ENCODE measurements around the gene NTHL1.

Gene NTHL1

DNA sequence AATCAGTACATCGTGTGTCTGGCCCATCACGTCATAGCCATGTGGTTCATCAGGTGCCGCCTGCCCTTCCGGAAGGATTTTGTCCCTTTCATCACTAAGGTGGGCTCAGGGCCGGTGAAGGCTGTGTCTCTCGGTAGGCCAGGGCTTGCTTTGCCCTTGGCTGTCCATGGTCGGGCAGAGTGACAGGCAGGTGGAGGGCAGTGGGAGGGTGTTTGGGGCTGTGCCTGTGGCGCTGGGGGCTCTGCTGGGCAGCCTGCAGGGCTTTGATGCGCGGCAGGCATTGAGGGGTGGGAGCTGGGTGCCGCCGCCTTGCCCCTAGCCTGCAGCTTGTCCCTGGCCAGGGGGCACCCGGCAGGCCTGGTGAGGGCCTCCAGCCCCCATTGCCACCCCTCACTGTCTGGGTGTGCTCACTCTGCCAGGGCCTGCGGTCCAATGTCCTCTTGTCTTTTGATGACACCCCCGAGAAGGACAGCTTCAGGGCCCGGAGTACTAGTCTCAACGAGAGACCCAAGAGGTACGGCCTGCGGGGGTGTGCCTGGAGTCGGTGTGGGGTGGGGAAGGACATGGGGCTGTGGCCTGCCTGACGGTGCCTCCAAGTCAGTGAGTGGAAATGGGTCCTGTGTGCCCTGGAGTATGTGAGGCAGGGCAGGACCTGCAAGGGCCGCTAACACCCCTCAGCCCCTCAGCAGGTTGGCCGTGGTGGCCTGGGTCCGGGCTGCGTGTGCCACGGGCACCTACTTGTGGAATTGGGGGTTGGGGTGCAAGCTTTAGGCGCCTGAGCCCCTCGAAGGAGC is 28.6 kb upstream of the NTHL1 start:
- H3K4me3 ChIP-seq (ENCODE audit: low read length in 2 of 2) = no peak overlapping the region
- no peaks in the 10 kb centered on the region for H3K27me3 ChIP-seq (ENCODE audit: control insufficient read depth in 1 of 2, insufficient read depth in 2 of 2, low read length in 2 of 2)
- H3K27ac ChIP-seq (ENCODE audit: low read length) = no peak overlapping the region
- no peak overlapping the region for H3K9ac ChIP-seq (ENCODE audit: low read length in 2 of 2)
- H3K4me1 ChIP-seq (ENCODE audit: control insufficient read depth, insufficient read depth, low read length) = peaks cover 10% of the 10 kb centered on the region
- no peaks in the 10 kb centered on the region for H3K9me3 ChIP-seq (ENCODE audit: control insufficient read depth in 2 of 2, low read length in 2 of 2)
- H3K36me3 ChIP-seq (ENCODE audit: control insufficient read depth in 2 of 2, insufficient read depth in 2 of 2, low read length in 2 of 2) = peaks cover 31 to 48% of the 10 kb centered on the region in 2 donors

DNA sequence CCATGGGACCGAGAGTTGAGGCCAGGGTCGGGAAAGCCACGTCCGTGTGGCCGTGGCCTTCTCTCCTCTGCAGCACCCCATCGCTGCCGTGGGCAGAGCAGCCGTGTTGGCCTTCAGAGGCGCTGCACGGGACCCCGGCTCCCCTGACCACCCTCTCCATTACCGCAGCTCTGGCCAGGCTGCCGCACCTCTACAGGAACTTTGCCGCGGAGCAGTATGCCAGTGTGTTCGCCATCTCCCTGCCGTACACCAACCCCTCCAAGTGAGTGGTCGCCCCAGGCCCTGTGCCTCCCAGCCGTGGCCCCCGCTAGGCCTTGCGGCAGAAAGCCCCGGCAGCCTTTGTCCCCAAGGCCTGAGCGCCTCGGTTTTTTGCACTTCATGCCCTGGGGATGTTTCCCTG is 28.0 kb upstream of the NTHL1 start:
- peaks cover 29 to 48% of the 10 kb centered on the region in 2 donors for H3K36me3 ChIP-seq (ENCODE audit: control insufficient read depth in 2 of 2, insufficient read depth in 2 of 2, low read length in 2 of 2)
- H3K4me1 ChIP-seq (ENCODE audit: control insufficient read depth, insufficient read depth, low read length) = peaks cover 10% of the 10 kb centered on the region
- no peak overlapping the region for H3K4me3 ChIP-seq (ENCODE audit: low read length in 2 of 2)

DNA sequence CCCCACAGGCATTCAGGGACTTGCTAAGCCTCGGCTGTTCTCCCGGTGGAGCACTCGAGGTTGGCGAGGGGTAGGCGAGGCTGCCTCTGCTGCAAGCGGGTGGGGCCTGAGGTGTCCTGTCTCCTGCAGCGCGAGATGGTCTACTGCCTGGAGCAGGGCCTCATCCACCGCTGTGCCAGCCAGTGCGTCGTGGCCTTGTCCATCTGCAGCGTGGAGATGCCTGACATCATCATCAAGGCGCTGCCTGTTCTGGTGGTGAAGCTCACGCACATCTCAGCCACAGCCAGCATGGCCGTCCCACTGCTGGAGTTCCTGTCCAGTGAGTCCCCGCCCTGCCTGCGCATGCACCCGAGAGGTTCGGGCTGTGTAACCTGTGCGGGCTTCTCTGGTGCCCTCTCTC is 26.4 kb upstream of the NTHL1 start:
- Histone ChIP-seq H3K4me1 (ENCODE audit: control insufficient read depth, insufficient read depth, low read length) (peaks cover 10% of the 10 kb centered on the region), H3K9me3 (ENCODE audit: control insufficient read depth in 2 of 2, low read length in 2 of 2) (no peaks in the 10 kb centered on the region), H3K27me3 (ENCODE audit: control insufficient read depth in 1 of 2, insufficient read depth in 2 of 2, low read length in 2 of 2) (no peaks in the 10 kb centered on the region), H3K27ac (ENCODE audit: low read length) (no peak overlapping the region), H3K9ac (ENCODE audit: low read length in 2 of 2) (no peak overlapping the region), H3K4me3 (ENCODE audit: low read length in 2 of 2) (no peak overlapping the region), H3K36me3 (ENCODE audit: control insufficient read depth in 2 of 2, insufficient read depth in 2 of 2, low read length in 2 of 2) (peaks cover 23 to 47% of the 10 kb centered on the region in 2 donors)

More for the DNA sequence above, 28.0 kb upstream of the NTHL1 start:
- no peaks in the 10 kb centered on the region for H3K27me3 ChIP-seq (ENCODE audit: control insufficient read depth in 1 of 2, insufficient read depth in 2 of 2, low read length in 2 of 2)
- H3K9ac ChIP-seq (ENCODE audit: low read length in 2 of 2) = no peak overlapping the region
- H3K27ac ChIP-seq (ENCODE audit: low read length) = no peak overlapping the region
- no peaks in the 10 kb centered on the region for H3K9me3 ChIP-seq (ENCODE audit: control insufficient read depth in 2 of 2, low read length in 2 of 2)

DNA sequence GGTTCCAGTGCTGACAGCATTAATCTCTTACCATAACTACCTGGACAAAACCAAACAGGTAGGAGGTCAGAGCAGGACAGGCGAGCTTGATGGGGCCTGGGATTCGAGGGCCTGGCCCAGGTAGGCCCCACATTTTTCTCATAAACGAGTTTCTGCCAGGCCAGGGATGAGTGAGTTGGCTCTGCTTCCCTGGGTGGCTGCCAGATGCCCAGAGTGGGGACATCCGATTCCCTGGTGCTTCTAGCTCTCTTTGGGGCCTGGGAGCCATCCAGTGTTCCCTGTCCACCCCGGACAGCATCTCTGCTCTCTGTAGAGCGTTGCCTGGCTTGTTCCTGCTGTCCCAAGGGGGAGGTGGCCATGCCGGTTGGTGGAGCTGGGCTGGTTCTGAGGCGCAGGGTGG is 25.3 kb upstream of the NTHL1 start:
- Histone ChIP-seq H3K36me3 (ENCODE audit: control insufficient read depth in 2 of 2, insufficient read depth in 2 of 2, low read length in 2 of 2) (peaks cover 26 to 46% of the 10 kb centered on the region in 2 donors), H3K9ac (ENCODE audit: low read length in 2 of 2) (no peak overlapping the region), H3K9me3 (ENCODE audit: control insufficient read depth in 2 of 2, low read length in 2 of 2) (no peaks in the 10 kb centered on the region), H3K27me3 (ENCODE audit: control insufficient read depth in 1 of 2, insufficient read depth in 2 of 2, low read length in 2 of 2) (no peaks in the 10 kb centered on the region), H3K4me1 (ENCODE audit: control insufficient read depth, insufficient read depth, low read length) (peaks cover 10% of the 10 kb centered on the region), H3K4me3 (ENCODE audit: low read length in 2 of 2) (no peak overlapping the region), H3K27ac (ENCODE audit: low read length) (no peak overlapping the region)

DNA sequence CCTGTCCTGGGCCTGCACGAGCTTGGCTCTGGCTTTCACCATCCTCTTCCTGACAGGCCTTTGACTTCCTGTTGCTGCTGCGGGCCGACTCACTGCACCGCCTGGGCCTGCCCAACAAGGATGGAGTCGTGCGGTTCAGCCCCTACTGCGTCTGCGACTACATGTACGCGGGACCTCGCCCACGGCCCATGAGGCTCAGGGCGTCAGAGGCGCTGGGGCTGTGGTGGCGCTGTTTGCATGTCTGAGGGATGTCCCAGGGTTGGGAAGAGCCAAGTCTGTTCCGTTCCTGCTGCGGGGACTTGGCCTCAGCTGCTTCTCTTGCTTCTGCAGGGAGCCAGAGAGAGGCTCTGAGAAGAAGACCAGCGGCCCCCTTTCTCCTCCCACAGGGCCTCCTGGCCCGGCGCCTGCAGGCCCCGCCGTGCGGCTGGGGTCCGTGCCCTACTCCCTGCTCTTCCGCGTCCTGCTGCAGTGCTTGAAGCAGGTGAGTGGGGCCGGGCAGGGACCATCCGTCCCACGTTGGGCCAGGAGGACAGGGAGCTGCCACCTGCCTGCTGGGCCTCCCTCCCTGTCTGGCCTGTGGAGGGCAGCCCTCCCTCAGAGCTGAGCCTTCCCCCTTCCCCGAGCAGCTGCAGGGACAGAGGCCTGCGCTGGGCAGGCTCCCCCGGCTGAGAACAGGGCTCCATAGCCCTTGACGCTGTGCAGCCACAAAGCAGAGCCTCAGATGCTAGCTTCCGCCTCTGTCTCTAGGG is 24.0 kb upstream of the NTHL1 start:
- Histone ChIP-seq H3K27ac (ENCODE audit: low read length) (no peak overlapping the region), H3K9ac (ENCODE audit: low read length in 2 of 2) (no peak overlapping the region)

DNA sequence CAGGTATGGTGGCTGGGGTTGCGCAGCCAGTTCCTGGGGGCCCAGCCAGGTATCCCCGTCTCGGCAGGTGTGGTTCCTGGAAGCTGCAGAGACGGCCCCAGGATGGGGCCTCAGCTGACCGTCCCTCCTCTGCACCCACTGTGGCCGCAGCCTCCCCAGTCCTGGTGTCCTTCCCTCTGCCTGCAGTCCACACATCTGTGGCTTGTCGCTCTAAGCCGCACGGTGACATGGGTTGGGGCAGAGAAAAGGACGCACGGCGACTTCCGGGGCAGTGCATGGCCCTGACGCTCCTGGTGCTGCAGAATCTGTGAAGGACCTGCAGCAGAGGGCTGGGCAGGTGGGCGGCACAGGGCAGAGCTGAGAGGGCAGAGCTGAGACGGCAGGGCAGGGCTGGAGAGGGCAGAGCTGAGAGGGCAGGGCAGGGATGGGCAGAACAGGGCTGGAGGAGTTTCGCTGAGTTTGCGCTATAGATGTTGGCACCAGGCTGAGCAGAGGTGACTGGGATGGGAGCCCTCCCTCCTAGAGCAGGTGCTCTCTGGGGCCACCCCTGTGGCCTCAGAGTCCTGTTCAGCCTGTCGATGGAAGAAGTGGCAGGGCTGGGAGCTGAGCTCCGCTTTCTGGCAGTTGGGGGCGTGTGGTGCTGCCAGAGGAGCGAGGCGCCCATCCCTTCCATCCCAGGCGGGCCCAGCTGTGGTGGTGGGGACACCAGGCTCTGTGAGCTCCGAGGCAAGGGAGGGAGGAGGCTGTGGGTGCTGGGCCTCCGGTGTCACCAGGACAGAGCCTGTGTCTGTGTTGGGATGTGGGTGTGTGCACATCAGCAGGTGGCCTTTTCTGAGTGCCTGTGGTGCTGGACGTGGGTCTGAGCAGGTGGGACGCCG is 23.2 kb upstream of the NTHL1 start:
- Histone ChIP-seq H3K9ac (ENCODE audit: low read length in 2 of 2) (no peak overlapping the region), H3K9me3 (ENCODE audit: control insufficient read depth in 2 of 2, low read length in 2 of 2) (no peaks in the 10 kb centered on the region), H3K27ac (ENCODE audit: low read length) (no peak overlapping the region), H3K4me3 (ENCODE audit: low read length in 2 of 2) (no peak overlapping the region), H3K36me3 (ENCODE audit: control insufficient read depth in 2 of 2, insufficient read depth in 2 of 2, low read length in 2 of 2) (peaks cover 25 to 45% of the 10 kb centered on the region in 2 donors), H3K27me3 (ENCODE audit: control insufficient read depth in 1 of 2, insufficient read depth in 2 of 2, low read length in 2 of 2) (no peaks in the 10 kb centered on the region), H3K4me1 (ENCODE audit: control insufficient read depth, insufficient read depth, low read length) (peaks cover 10% of the 10 kb centered on the region)

More for the DNA sequence above, 24.0 kb upstream of the NTHL1 start:
- Histone ChIP-seq H3K4me1 (ENCODE audit: control insufficient read depth, insufficient read depth, low read length) (peaks cover 10% of the 10 kb centered on the region), H3K9me3 (ENCODE audit: control insufficient read depth in 2 of 2, low read length in 2 of 2) (no peaks in the 10 kb centered on the region), H3K27me3 (ENCODE audit: control insufficient read depth in 1 of 2, insufficient read depth in 2 of 2, low read length in 2 of 2) (no peaks in the 10 kb centered on the region), H3K36me3 (ENCODE audit: control insufficient read depth in 2 of 2, insufficient read depth in 2 of 2, low read length in 2 of 2) (peaks cover 21 to 45% of the 10 kb centered on the region in 2 donors), H3K4me3 (ENCODE audit: low read length in 2 of 2) (no peak overlapping the region)

DNA sequence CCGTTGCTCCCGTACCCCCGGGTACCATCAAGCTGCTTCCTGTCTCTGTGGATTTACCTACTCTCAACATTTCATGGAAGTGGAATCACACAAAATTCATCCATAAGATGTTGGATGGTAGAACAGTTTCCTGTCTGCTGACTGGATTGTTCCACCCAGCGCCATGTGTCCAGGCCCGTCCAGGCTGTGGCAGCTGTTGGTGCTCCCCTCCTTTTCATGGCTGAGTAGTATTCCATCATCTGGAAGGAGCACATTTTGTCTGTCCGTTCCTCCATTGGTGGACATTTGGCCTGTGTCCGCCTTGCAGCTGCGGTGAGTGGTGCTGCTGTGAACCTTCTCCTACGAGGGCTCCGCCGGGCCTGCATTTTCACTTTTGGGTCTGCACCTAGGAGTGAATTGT is 18.5 kb upstream of the NTHL1 start:
- Histone ChIP-seq H3K36me3 (ENCODE audit: control insufficient read depth in 2 of 2, insufficient read depth in 2 of 2, low read length in 2 of 2) (peaks cover 22 to 39% of the 10 kb centered on the region in 2 donors), H3K4me1 (ENCODE audit: control insufficient read depth, insufficient read depth, low read length) (no peaks in the 10 kb centered on the region), H3K9me3 (ENCODE audit: control insufficient read depth in 2 of 2, low read length in 2 of 2) (no peaks in the 10 kb centered on the region), H3K27ac (ENCODE audit: low read length) (no peak overlapping the region), H3K9ac (ENCODE audit: low read length in 2 of 2) (no peak overlapping the region), H3K27me3 (ENCODE audit: control insufficient read depth in 1 of 2, insufficient read depth in 2 of 2, low read length in 2 of 2) (no peaks in the 10 kb centered on the region), H3K4me3 (ENCODE audit: low read length in 2 of 2) (no peak overlapping the region)

DNA sequence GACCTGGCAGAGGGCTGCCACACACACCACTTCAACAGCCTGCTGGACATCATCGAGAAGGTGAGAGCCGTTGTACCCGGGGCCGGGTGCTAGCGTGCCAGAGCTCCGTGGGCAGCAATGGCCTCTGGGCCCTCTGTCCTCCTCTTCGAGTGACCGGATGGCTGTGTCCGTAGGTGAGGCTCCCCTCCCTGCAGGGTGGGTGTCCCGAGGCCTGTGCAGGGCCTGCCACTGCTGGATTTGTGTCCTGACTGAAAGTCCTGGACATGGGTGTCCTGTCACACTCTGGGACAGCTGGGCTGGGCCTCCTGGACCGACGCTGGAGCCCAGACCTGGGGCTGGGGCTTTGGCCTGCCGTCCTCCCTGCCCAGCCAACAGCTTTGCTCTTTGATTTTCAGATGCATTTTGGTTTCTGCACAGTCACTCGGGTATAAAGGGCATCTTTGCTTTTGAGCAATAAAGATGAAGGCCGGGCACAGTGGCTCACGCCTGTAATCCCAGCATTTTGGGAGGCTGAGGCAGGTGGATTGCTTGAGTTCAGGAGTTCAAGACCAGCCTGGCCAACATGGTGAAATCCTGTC is 16.8 kb upstream of the NTHL1 start:
- no peaks in the 10 kb centered on the region for H3K9me3 ChIP-seq (ENCODE audit: control insufficient read depth in 2 of 2, low read length in 2 of 2)
- H3K27me3 ChIP-seq (ENCODE audit: control insufficient read depth in 1 of 2, insufficient read depth in 2 of 2, low read length in 2 of 2) = no peaks in the 10 kb centered on the region
- no peaks in the 10 kb centered on the region for H3K4me1 ChIP-seq (ENCODE audit: control insufficient read depth, insufficient read depth, low read length)
- peaks cover 27 to 44% of the 10 kb centered on the region in 2 donors for H3K36me3 ChIP-seq (ENCODE audit: control insufficient read depth in 2 of 2, insufficient read depth in 2 of 2, low read length in 2 of 2)
- H3K9ac ChIP-seq (ENCODE audit: low read length in 2 of 2) = no peak overlapping the region
- H3K27ac ChIP-seq (ENCODE audit: low read length) = no peak overlapping the region
- H3K4me3 ChIP-seq (ENCODE audit: low read length in 2 of 2) = no peak overlapping the region

DNA sequence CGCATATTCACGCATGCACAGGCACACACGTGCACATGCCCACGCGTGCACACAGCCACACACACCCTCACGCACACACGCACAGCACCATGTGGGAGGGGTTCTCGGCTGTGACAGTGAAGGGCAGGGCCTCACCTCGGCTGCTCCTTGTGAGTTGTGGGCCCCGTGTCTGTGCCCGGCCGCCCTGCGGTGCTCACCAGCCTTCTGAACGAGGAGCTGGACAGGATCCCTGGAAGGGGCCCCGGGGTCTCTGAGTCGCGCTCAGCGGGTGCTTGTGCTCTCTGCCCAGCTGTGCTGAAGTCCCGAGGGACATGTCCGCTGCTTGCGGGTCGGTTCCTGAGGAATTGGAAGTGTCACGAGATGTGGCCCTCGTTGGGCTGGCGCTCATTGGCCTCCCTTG is 16.2 kb upstream of the NTHL1 start:
- Histone ChIP-seq H3K9me3 (ENCODE audit: control insufficient read depth in 2 of 2, low read length in 2 of 2) (no peaks in the 10 kb centered on the region), H3K4me1 (ENCODE audit: control insufficient read depth, insufficient read depth, low read length) (no peaks in the 10 kb centered on the region), H3K9ac (ENCODE audit: low read length in 2 of 2) (no peak overlapping the region), H3K27me3 (ENCODE audit: control insufficient read depth in 1 of 2, insufficient read depth in 2 of 2, low read length in 2 of 2) (no peaks in the 10 kb centered on the region), H3K4me3 (ENCODE audit: low read length in 2 of 2) (no peak overlapping the region), H3K27ac (ENCODE audit: low read length) (no peak overlapping the region), H3K36me3 (ENCODE audit: control insufficient read depth in 2 of 2, insufficient read depth in 2 of 2, low read length in 2 of 2) (peaks cover 27 to 42% of the 10 kb centered on the region in 2 donors)

DNA sequence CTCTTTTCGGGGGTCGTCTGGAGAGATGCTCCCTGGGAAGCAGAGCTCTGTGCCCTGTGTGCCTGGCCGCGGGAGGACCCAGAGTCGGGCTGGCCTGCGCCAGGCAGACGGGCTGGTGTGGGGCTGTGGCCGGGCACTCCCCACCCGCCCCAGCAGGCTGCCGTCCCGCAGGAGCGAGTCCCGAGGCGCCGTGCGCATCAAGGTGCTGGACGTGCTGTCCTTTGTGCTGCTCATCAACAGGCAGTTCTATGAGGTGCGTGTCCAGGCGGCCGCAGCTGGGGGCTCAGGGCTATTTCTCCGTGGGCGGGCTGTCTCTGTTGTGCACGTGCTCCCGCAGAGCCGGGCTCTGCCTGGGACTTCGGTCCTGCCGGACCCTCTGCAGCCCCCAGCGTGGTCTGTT is 15.2 kb upstream of the NTHL1 start:
- H3K36me3 ChIP-seq (ENCODE audit: control insufficient read depth in 2 of 2, insufficient read depth in 2 of 2, low read length in 2 of 2) = peaks cover 20 to 48% of the 10 kb centered on the region in 2 donors
- H3K4me1 ChIP-seq (ENCODE audit: control insufficient read depth, insufficient read depth, low read length) = no peaks in the 10 kb centered on the region
- H3K9me3 ChIP-seq (ENCODE audit: control insufficient read depth in 2 of 2, low read length in 2 of 2) = no peaks in the 10 kb centered on the region
- no peaks in the 10 kb centered on the region for H3K27me3 ChIP-seq (ENCODE audit: control insufficient read depth in 1 of 2, insufficient read depth in 2 of 2, low read length in 2 of 2)
- H3K27ac ChIP-seq (ENCODE audit: low read length) = no peak overlapping the region
- H3K4me3 ChIP-seq (ENCODE audit: low read length in 2 of 2) = no peak overlapping the region
- H3K9ac ChIP-seq (ENCODE audit: low read length in 2 of 2) = no peak overlapping the region

Data from stomach smooth muscle (tissue), 2 donors.